Neuron (in vitro differentiated cells): ENCODE data around the gene SCYL2.
"Not testable (repeated sequence)": the region's sequence is repeated elsewhere in the genome, so short reads cannot be mapped to it uniquely, and the experiment has no call there.

Experiments
- H2AFZ ChIP-seq: one replicate; pipeline ENCODE4 v1.6.1; 2013; ENCODE audit warnings: low read depth, mild to moderate bottlenecking, inconsistent platforms, low read length, moderate library complexity
- H3K27me3 ChIP-seq: one replicate; pipeline ENCODE4 v1.6.1; 2013; ENCODE audit warnings: low read length; ENCODE audit not compliant: insufficient read depth
- H3K36me3 ChIP-seq: one replicate; pipeline ENCODE4 v1.6.1; 2013; ENCODE audit warnings: low read length; ENCODE audit not compliant: insufficient read depth
- H3K4me1 ChIP-seq: one replicate; pipeline ENCODE4 v1.6.1; 2013; ENCODE audit warnings: low read length; ENCODE audit not compliant: insufficient read depth
- H3K4me3 ChIP-seq: 2 replicates; pipeline ENCODE4 v1.5.1; 2013; ENCODE audit warnings: mild to moderate bottlenecking, low read length, moderate library complexity
- H3K9me3 ChIP-seq: one replicate; pipeline ENCODE4 v1.6.1; 2013; ENCODE audit warnings: low read length

The SCYL2 gene, protein sequence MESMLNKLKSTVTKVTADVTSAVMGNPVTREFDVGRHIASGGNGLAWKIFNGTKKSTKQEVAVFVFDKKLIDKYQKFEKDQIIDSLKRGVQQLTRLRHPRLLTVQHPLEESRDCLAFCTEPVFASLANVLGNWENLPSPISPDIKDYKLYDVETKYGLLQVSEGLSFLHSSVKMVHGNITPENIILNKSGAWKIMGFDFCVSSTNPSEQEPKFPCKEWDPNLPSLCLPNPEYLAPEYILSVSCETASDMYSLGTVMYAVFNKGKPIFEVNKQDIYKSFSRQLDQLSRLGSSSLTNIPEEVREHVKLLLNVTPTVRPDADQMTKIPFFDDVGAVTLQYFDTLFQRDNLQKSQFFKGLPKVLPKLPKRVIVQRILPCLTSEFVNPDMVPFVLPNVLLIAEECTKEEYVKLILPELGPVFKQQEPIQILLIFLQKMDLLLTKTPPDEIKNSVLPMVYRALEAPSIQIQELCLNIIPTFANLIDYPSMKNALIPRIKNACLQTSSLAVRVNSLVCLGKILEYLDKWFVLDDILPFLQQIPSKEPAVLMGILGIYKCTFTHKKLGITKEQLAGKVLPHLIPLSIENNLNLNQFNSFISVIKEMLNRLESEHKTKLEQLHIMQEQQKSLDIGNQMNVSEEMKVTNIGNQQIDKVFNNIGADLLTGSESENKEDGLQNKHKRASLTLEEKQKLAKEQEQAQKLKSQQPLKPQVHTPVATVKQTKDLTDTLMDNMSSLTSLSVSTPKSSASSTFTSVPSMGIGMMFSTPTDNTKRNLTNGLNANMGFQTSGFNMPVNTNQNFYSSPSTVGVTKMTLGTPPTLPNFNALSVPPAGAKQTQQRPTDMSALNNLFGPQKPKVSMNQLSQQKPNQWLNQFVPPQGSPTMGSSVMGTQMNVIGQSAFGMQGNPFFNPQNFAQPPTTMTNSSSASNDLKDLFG

DNA sequence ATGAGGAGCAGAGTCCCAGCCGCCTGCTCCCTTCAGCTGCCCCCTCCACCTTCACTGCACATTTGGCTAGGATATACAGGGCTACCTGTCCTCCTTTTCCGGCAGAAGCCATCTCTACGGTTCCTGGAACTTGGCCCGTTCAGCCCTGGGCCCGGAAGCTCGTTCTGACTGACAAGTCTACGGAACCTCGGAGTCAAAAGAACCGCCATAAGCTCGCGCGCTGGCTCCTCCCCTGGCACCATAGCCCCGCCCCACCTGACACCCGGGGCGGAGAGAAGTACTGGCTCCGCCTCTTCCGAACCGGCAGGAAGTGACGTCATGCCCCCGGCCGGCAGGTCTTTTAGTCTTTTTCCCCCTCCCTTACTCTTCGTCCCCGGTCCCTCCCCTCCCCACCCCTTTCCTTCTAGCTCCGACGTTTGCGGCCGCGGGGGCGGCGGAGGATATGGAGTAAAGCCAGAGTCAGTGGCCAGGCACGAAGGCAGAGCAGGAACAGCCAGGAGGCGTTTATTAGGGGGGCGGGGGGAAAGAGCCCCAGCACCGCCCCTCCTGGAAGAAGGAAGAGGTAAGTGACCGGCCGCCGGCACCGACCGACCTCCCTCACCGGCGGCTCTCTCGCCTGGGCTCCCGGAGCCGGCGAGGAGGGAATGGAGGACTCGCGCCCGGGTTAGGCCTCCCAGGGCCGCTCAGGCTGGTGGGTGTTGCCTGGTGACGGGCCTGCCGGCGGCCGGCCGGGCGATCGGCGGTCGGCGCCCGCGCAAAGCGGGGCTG, at the start of gene SCYL2, which contains the start of gene DEPDC4:
SCYL2 (plus strand) TSS at position 343 of the 768 bp plus-strand sequence. CDS start 15,794 bp downstream, outside the sequence.
DEPDC4 (minus strand) TSS at position 245 of the 768 bp plus-strand sequence; CDS start at position 242, 3 bp downstream.
- Histone ChIP-seq H2AFZ (peak within 1 kb of the TSS; percentile 85), H3K9me3 (no peaks in the 10 kb centered on the region), H3K4me1 (peaks cover 19% of the 10 kb centered on the region), H3K4me3 (peak within 1 kb of the TSS; percentile 69), H3K27me3 (no peaks in the 10 kb centered on the region), H3K36me3 (no peaks in the 10 kb centered on the region)

DNA sequence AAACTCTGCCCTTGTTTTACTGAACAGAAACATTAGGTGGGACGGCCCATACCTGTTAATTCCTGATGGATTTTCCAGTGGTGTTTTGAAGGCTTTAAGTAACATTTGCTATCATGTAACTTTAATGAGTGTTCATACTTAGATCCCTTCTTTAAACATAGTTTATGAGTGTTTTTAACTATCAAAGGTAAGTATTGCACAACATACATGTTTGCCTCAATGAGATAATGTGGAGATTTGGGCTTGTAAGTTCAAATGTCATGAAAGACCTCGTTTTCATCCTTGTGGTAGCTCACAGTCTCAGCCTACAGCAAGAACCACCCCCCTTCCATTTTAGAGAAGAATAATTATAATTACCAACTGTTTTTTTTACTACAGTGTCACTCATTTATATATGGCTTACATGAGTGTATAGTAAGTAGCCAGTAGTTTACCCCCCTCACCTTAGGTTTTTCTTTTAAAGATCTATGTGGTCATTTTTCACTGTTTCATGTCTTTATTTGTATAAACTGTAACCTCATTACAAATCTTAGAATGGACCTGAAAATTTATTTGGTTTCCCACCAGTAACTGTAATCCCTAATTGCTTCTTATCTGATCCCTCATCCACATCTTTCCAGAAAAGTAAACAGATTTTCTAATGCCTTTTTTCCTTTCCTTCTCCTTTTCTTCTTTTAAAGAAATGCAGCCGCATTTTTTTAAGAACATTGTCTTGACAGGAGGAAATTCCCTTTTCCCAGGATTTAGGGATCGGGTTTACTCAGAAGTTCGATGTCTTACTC, 47.5 kb upstream of the SCYL2 start:
- Histone ChIP-seq H3K27me3 (no peaks in the 10 kb centered on the region), H3K4me3 (no peak overlapping the region), H3K36me3 (peaks cover 58% of the 10 kb centered on the region), H3K9me3 (no peaks in the 10 kb centered on the region), H2AFZ (no peak overlapping the region), H3K4me1 (no peaks in the 10 kb centered on the region)

DNA sequence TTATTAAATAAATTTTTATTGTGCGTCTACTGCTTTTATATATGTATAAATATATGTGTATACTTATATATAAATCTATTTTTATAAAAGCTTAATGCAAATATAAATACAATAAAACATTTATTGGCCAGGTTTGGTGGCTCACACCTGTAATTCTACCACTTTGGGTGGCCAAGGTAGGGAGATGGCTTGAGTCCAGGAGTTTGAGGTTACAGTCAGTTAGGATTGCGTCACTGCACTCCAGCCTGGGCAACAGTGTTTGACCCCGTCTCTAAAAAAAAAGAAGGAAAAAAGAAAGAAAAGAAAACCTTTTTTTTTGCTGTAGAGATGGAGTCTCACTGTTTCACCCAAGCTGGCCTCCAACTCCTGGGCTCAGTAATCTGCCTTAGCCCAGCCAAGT, 45.5 kb upstream of the SCYL2 start:
- Histone ChIP-seq H3K4me3 (no peak overlapping the region), H2AFZ (no peak overlapping the region), H3K36me3 (peaks cover 54% of the 10 kb centered on the region), H3K27me3 (no peaks in the 10 kb centered on the region), H3K4me1 (no peaks in the 10 kb centered on the region), H3K9me3 (no peaks in the 10 kb centered on the region)

DNA sequence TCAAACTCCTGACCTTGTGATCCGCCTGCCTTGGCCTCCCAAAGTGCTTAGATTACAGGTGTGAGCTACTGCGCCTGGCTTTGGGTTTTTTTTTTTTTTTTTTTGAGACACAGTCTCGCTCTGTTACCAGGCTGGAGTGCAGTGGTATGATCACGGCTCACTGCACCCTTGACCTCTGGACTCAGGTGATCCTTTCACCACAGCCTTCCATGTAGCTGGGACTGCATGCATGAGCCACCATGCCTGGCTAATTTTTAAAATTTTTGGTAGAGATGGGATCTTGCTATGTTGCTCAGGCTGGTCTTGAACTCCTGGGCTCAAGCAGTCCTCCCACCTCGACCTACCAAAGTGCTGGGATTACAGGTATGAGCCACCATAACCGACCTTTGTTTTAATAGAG, 44.8 kb upstream of the SCYL2 start:
- H3K4me1 ChIP-seq, H3K9me3 ChIP-seq, H2AFZ ChIP-seq, H3K4me3 ChIP-seq, H3K27me3 ChIP-seq: not testable (repeated sequence)
- peaks cover 54% of the 10 kb centered on the region for H3K36me3 ChIP-seq

DNA sequence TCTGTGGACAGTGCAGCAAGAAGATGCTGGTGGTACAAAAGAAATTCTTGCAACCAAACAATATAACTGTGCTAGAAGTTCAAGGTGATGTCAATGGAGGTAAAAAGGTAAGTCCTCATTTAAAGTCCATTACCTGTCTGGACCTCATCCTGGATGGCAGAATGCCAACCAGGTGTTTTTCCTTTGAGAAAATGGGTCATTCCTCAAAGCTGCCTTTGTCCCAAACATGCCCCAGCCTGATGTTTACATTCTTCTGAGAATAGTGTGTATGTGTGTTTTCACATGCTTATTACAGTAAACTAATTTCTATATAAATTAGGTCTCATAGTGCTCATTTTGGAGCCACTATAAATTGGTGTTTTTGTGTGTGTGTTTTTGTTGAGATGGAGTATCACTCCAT, 41.5 kb upstream of the SCYL2 start:
- Histone ChIP-seq H3K4me1 (no peaks in the 10 kb centered on the region), H3K27me3 (no peaks in the 10 kb centered on the region), H3K36me3 (peaks cover 25% of the 10 kb centered on the region), H3K9me3 (no peaks in the 10 kb centered on the region), H3K4me3 (no peak overlapping the region), H2AFZ (no peak overlapping the region)

DNA sequence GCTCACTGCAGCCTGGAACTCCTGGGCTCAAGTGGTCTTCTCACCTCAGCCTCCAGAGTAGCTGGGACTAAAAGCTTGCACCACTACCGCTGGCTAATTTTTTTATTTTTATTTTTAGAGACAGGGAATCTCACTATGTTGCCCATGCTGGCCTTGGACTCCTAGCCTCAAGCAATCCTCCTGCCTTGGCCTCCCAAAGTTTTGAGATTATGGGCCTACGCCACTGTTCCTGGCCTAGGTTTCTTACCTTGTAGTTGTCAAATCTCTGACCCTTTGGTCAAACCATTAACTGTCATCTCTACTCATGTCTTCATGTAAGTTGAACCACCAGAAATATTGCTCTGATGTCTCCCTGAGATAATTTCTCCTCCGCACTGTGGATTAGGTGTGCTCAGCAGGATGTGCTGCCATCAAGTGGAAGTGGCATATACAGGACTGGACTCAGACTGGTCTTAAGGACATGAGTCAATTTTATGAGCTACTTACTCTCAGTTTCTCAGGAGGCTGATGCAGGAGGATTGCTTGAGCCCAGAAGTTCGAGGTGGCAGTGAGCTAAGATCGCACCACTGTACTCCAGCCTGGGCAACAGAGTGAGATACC, 37.8 kb upstream of the SCYL2 start:
- Histone ChIP-seq H3K36me3 (peaks cover 9% of the 10 kb centered on the region), H3K27me3 (no peaks in the 10 kb centered on the region), H3K4me1 (no peaks in the 10 kb centered on the region), H3K4me3 (no peak overlapping the region), H3K9me3 (no peaks in the 10 kb centered on the region), H2AFZ (no peak overlapping the region)

DNA sequence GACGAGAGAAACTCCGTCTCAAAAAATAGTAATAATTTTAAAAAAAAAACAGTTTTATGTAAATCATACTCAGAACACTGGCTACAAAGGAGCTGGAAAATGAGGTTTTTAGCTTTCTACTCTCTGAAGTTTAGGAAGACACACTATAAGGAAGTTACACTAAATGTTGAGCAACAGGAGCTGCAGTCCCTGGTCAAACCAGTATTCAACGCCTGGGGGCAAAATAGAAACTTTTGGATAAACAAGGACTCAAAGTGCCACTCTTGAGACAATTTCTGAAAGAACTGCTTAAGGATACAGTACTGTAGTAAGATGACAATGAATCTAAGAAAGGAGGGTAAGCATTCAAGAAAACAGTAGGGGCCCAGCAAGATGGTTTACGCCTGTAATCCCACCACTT, 37.1 kb upstream of the SCYL2 start:
- Histone ChIP-seq H3K9me3 (no peaks in the 10 kb centered on the region), H3K4me1 (no peaks in the 10 kb centered on the region), H3K36me3 (peaks cover 9% of the 10 kb centered on the region), H2AFZ (no peak overlapping the region), H3K27me3 (no peaks in the 10 kb centered on the region), H3K4me3 (no peak overlapping the region)

DNA sequence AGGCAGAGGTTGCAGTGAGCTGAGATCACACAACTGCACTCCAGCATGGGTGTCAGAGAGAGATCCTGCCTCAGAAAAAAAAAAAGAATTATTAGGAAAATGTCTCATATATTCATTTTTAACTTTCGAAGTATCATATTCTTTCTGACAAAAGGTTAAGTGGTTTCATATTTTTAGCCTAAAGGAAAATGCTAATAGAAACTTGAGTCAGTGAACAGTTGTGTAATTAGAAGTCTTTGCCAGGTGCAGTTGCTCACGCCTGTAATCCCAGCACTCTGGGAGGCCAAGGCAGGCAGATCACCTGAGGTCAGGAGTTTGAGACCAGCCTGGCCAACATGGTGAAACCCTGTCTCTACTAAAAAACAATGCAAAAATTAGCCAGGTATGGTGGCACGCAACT, 35.1 kb upstream of the SCYL2 start:
- not testable (repeated sequence) for H3K4me3 ChIP-seq, H3K9me3 ChIP-seq, H3K4me1 ChIP-seq, H3K36me3 ChIP-seq, H3K27me3 ChIP-seq, H2AFZ ChIP-seq

DNA sequence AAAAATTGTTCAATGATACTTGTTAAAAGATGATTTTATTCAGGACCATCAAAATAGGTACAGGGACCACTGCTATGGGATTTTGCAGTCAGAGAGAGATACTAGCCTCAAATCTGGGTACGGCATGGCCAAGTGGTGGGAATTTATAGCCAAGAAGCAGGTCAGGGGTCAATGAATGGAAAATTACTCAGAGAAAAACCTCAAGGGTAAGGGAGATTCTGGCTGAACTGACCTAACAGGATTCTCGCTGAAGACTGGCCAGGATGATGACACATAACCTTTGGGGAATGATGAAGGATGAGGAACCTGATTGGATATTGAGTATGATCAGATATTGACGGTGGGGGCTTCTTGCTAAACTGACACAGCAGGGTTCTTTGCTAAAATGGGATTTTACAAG, 32.8 kb upstream of the SCYL2 start:
- Histone ChIP-seq H3K9me3 (no peaks in the 10 kb centered on the region), H3K4me3 (no peak overlapping the region), H2AFZ (no peak overlapping the region), H3K4me1 (no peaks in the 10 kb centered on the region), H3K27me3 (no peaks in the 10 kb centered on the region), H3K36me3 (no peaks in the 10 kb centered on the region)

DNA sequence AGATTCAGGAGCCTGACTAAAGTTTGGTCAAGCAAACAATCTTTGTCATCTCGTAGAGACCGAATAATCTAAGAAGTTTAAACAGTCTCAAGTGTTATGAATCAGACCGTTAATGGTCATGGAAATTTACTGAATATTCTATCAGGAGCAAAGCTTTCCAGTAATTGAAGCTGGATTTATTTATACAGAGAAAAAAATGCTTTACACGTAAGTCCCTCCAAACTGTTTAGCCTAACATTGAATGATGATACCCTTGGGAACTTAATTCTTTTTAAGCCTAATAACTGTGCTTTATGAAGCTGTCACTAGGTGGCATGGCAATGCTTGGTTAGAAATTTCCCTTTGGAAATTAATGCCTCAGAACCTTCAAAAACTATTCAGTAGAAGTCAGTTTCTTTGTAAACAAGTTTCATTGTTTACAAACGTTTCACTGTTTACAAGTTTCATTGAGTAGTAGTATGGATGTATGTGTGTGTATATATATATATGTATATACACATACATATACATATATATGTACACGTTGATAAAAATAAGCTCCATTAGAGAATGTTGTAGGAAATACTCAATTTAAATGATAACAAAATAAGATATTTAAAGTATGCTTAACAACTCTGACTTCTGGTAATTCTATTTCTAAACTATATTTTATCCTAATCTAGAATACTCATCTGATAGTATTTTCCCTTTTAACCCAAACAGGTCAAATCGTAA, 32.2 kb upstream of the SCYL2 start:
- no peak overlapping the region for H2AFZ ChIP-seq
- H3K36me3 ChIP-seq: no peaks in the 10 kb centered on the region
- no peaks in the 10 kb centered on the region for H3K4me1 ChIP-seq
- no peaks in the 10 kb centered on the region for H3K9me3 ChIP-seq
- H3K4me3 ChIP-seq: no peak overlapping the region
- no peaks in the 10 kb centered on the region for H3K27me3 ChIP-seq

DNA sequence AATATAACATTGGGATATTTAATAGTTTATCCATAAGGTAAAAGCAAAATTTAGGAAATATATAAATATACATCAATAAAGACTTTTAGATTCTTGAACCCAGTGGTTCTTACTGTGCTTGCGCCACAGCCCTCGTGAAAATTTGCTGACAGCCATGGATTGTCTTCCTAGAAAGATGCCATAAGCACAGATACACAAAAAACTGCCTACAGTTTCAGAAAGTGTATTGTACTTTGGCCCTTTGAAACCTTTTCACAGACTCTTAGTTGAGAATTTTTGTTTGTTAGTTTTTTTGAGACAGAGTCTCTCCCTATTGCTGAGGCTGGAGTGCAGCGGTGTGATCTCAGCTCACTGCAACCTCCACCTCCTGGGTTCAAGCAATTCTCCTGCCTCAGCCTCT, 28.2 kb upstream of the SCYL2 start:
- no peaks in the 10 kb centered on the region for H3K4me1 ChIP-seq
- H3K4me3 ChIP-seq: no peak overlapping the region
- no peak overlapping the region for H2AFZ ChIP-seq
- H3K27me3 ChIP-seq: no peaks in the 10 kb centered on the region
- no peaks in the 10 kb centered on the region for H3K9me3 ChIP-seq
- H3K36me3 ChIP-seq: no peaks in the 10 kb centered on the region
